ENCODE measurements around the gene SPATS2L.
A peak's percentile ranks its signal among the peaks of the same experiment; 100 is the strongest.

Gene SPATS2L

DNA sequence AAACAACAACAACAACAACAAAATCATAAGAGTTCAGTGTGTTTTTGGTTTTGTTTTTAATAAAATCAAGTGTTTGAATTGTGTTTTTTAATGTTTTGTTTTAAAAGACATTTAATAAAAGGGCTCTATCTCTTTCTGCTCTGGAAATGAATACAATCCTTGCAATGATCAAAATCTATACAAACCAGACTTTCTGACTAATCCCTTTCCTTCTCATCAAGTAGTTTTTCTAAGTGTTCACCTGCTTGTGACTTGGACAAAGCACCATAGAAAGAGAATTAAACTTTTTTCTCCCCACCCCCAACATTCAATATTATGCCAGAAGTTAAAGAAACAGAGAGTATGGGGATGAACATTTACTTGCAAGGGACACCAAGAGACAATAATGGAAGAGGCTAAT lies 142.0 kb downstream of the SPATS2L start:
- no peak for DNase-seq

DNA sequence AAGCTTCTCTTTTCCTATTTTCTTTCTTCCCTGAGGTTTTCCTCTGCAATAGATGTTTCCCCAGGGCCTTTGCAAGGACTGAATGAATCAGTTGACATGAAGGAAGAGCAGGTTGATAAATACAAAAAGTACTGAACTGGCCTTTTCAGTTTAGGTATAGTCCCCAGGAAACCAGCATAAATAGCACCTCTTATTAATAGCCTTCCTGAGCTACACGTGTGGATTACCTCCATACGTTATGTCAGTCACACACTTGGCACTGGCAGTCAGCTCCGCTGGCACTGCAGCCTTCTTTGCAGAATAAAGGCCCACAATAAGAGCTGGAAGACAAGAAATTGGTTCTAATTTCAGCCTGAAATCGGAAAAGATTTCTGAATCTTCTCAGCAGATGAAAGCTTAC lies 142.7 kb downstream of the SPATS2L start:
- no peak for DNase-seq

DNA sequence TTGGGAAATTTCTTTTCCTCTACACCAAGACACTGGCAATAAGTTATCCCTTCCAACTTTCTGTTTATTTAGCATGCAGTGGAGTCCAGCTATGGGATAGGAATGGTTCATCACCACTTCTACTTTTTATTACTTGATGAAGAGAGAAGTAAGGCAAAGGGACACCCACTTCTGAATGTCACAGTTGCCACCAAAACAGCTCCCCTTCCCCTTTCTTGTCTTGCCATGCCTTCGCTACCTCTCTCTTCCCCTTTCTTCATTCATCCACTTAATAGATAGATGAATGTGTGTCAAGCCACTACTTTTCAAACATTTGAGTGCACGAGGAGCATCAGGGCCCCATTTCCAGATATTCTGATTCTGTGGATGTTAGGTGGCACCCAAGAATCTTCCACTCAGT lies 143.8 kb downstream of the SPATS2L start:
- no peak for DNase-seq

DNA sequence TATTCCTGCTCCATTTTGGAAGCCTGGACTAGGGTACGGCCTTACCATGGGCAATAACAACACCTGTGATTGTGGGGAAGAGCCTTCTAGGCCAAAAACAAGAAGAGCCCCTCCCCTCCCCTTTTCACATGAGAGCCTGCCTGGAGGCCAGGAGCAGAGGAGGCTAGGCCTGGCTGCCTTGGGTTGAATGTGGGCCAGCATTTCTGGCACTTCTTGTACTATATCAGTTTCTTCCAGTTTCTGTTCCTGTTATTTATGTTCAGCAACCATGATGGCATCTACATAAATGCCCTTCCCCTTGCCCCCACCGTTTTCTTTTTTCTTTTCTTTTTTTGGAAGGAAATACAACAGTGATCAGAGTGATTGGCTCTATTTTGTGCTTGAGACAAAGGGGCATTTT lies 145.0 kb downstream of the SPATS2L start:
- no peak for DNase-seq

DNA sequence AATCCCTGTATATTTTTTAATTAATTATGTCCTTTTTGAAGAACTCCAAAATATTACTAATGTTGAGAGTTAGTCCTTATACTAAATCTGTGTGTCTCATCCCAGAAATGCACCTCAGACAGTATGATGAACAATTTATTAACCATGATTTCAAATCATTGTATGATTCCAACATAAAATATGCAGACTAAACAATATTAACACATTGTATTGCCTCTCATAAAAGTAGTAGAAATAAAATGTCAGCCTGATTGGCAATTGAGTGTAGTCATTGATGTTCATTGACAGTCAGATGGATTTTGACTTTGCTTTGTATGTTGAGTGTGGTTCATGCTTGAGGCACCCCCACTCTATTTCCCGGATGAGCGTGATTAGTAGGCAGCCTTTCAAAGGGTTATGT lies 145.9 kb downstream of the SPATS2L start:
- DNase-seq: no peak

DNA sequence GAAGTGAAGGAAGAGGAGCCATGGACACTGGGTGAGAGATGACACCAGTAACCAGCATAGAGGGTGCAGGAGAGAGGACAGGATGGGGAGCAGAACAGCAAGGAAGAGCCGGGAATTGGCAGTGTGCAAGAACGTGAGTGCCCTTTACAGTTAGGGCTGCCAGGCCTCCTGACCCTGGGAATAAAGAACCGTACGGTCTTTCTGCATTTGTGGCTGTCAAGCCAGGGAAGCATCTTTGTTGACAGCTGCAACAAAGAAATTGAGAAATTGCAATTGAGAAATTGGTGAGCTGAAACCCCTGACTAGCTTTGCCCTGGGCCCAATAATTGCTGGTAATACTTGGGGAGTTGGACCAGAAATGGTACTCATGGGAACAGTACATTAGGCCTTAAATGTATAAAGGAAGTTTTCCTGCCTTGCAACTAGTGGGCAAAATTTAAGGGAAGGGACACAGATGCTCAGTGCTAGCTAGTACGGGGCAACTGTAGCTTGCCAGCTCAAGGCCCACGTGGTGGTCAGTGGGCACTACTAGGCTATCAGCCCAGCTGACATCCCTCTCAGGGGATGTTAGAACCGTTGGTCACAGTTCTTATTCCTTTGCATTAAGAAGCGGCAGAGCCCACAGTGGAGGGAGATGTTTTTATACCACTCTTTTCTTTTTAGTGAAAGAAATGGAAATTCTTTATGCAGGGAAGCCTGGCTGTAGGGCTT lies 146.8 kb downstream of the SPATS2L start:
- DNase-seq: no peak

DNA sequence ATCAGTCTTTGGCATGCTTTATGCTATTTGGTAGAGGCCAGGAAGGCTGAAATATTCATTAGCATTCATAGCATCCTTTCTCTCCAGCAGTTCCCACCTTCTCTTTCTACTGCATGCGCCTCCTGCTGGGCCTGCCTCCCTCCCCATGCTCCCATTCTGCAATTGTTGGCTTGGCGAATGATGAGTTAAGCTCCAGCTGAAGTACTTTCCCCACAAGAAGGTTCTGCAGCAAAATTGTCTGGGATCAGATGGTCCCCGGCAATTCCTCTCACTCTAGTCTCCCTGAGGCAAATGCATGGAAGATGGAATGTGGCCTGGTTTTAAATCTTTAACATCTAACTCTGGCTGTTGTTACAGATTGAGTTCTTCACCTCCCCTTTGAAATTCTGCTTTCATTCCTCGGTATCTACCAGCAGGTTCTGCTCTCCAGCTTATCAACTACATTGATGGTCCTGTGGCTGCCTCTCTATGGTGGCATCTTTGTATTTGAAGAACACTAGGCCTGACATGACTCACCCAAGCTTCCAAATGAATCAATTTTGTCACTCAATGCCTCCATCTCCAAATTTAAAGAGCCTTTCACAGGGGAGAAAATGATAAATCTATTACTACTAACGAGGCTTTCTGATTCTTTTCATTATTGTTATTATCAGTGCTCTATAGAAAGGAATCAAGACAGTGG lies 147.5 kb downstream of the SPATS2L start:
- no peak for DNase-seq

DNA sequence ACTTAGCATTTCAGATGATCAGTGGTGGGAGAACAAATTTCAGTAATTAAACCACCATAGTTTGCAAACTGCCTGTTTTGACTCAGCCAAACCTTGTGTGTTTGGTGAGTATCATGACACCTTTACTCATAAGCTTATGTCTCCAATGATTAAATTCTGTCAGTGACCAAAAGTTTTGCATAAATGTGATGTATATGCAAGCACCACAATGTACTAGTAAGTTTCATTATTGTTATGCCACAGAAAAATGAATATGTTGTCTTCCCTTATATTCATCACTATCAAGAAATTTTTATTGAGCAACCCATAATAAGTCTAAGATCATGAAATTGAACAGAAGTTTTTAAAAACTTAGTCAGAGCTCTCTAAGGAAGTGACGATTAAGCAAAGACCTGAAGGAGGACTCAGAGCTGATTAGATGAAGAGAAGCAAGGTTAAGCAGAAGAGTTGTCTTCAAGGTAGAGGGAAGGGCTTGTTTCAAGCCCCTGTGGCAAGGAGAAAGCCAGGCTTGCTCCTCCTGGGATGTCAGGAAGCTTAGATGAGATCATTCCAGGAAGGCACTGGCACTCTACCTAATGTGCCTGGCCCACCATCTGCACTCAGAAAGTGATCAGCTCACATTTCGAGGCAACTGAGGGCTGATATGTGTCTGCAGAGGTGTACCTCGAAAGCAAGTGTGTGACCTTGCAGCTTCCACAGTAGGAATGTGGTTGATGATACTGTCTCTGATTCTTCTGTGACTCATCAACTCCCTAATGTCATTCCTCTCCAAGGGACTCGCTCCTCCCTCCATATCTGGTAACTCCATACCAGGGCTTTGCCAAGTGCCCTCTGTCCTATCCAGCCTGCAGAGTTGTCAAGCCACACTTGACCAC lies 148.7 kb downstream of the SPATS2L start:
- DNase-seq: no peak

DNA sequence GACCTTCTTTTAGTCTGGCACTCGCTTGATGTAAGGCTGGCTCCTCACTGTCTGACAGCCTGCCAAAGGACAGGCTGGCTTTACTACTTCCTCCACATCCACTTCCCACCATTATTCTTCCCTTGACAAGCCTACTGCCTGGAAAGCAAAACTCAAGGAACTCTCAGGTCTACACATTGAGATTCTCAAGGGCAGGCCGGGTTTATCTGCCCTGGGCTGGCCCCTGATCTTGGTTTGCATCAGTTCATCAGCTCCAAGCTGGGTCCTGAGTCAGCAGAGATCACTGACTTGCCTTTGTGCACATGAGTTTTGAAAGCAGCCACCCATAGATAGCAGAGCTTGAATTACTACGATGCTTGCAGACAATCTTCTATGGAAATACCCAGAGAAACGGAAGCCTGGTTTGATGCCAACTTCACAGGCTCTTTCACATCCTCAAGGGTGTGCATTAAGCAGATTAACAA lies 149.5 kb downstream of the SPATS2L start:
- no peak for DNase-seq

DNA sequence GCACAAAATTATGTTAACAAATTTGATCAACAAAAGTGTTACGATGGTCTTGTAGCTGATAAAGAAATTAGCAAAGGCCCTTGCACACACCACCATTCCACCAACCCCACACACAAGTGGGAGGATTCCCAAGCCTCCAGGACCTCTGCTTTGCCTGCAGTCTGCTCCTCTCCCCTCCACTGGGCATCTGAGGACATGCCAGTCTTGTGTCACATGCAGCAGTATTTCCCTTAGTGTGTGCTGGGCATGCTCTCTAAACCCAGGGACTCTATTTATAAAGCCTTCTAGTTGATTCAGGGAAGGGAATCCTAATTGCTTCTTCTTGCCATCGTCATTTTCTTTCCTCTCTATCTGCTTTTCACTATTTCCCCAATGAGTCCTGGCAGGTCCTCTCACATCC lies 150.1 kb downstream of the SPATS2L start:
- no peak for DNase-seq

DNA sequence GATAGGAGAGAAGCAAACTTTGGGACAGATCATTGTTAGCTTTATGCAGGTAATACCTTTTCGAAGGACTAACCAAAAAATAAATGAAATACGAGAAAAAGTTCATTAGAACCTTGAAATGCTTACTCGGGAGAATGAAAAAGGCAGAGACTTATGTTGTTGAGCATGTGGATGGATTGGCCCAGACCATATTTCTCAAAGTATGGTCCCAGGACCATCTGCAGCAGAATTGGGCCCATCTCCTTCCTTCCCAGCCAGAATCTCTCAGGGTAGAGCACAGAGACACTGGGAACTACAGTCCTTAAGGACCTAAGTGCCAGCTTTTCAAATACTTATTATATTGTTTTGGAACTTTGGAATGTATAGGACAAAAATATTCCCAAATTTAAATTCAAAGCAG lies 152.6 kb downstream of the SPATS2L start:
- DNase-seq: no peak

DNA sequence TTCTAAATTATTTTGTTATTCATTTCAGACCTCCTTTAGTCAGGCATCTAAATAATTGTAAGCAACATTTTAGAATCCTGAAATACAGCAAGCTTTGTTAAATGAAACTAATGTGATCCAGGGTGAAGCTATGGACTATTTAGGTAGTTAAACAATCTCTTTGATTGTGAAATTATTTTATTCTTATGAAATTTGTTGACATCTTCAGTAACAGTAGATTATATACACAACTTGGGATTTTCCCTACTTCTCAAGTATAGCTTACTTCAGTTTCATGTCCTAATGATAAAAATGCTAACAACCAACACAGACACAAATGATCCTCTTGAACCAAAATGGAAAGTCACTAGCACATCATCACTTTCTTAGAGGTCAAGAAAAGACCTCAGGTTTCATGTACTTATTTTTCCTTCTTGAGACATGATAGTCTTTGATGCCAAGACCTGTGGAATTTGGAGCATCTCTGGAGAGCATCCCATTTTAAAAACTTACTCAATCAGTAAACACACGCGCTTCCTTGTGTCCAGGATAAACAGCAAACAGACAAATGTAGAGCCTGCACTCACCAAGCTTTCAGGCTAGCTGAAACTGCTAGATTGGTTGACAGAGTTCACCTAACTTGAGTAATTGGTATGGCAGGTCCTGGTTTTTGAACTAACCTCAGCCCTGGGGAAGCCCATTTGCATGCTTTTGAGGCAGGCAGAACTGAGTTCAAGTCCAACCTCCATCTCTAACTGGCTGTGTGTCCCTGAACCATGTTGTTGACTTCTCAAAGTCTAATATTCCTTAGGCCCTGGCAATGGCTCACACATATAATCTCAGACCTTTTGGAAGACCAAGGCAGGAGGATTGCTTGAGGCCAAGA lies 155.6 kb downstream of the SPATS2L start:
- no peak for DNase-seq

DNA sequence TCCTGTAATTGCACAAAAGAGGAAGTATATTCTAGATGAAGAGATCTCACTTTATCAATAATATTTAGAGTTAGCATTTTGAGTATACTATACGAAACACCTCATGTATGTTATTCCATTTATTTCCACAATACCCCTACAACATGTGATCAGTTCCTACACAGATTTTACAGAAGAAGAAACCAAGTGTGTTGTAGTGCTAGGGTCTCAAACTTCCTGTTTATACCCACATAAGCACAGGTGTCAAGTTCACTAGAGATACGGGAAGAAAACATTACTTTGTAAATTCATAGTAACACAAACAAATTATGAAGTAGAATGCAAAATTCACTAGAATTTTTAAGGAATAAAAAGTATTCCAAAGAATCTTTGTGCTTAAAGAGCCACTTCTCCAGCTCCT lies 157.0 kb downstream of the SPATS2L start:
- no peak for DNase-seq

DNA sequence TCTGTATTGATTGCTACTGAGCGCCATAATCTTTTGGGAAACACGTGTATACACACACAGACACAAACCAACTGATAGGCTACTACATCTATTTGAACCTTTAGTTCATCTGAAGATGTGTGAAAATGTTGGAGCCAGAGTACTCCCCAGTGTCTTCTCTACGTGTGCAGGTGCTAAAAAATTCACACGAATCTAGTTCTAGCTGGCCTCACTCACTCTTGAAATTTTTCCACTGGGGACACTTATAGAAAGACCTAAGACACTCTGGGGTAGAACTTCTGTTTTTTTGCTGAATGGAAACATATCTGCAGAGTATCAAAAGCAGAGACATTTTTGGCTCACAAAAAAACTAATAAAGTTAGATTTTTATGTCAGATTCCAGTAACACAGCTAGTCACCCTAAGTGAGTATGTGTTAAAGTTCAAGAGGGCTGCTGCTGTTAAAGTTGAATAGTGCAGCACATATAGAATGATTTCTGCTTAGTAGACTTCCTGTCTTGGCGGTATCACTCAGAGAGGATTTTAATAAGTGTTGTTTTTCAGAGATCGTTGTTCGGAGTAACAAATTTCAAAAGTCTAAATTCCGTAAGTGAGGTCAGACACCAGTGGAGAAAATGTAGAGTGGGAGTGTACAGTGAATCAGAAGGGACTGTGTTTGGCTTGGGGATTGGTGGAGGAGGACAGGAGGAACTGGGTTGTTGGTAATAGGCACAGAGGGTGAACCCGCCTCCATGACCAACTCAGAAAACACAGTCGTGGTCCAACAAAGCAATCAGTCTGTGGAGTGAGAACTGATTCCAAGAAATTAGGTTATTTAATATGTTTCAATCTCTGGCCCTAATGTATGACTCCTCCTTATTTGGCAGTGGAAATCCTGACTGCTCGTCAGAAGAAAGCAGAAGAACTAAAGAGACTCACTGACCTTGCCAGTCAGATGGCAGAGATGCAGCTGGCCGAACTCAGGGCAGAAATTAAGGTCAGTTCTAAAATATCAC lies 160.2 kb downstream of the SPATS2L start:
- DNase-seq: peak in 1 of 4 experiments; percentile 1

DNA sequence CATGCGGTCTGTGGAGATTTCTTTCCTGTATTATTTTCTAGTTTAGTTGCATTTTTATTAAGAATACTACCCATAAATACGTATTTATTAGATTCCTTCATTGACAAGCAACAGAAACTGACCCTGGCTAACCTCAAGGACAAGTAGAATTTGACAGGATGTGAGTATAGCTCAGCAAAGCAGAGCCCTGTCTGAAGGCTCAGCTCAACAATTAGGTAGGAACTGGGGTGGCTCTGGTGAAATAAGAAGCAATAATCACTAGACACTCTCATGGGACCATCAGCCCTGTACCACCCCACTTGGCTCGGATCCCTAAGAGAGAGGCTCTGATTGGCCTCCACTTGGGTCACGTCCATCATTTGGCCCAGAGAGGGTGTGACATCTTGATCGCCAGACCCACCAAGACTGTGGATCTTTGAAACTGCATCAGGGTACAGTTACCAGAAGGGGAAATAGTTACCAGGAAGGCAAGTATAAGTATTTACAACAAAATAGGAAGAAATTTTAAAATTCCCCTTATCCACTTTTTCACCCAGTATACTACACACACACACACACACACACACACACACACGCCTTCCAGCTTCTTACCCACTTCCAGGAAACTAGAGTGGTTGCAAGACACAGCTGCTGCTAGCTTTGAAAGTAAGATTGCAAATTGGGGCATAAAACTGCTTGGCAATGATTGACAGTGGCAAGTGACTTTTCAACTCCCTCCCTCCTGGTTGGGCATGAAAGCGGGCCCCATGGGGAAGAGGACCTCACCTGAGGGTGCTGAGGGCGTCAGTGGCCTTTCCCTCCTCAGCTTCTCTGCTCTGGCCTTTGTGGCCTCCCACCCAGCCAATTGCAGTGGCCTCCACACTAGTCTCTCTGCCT lies 161.6 kb downstream of the SPATS2L start:
- DNase-seq: peak in 2 of 4 experiments; percentile 13 to 15

DNA sequence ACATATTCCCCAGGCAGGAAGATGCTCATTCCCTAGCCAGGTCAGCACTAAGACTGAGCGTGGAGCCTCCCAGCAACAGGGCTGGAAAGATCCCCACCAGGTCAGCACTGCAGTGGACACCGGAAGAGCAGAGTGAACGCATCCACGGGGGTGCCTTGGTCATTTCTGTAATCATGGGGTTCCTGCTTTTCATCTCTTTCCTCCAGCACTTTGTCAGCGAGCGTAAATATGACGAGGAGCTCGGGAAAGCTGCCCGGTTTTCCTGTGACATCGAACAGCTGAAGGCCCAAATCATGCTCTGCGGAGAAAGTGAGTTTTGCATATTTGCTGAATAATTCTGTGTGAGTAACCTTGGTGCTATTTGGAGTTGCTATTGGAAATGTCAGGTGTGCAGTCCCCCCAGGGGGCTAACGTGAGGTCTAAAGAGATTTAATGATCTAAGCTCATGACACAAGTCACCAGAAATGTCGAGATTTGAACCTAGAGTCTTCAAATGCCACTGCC lies 163.3 kb downstream of the SPATS2L start:
- no peak for DNase-seq

DNA sequence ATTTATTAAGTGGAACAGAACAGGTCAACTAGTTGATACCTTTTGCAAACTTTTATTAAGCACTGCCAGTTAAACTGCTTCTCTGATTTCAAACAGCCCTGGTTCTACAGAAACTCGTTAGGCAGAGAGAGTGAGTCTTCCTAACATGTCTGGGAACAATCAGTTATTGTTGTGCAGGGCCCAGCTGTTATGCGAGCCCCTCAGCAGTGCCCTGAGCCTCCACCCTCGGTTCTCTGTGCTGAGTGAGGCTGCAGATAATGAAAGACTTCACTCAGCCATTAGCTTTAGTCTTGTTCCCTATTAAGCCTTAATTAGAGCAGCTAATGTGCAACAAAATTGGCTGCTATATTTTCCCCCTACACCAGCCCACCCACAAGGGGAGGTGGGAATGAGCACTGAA lies 163.7 kb downstream of the SPATS2L start:
- no peak for DNase-seq

DNA sequence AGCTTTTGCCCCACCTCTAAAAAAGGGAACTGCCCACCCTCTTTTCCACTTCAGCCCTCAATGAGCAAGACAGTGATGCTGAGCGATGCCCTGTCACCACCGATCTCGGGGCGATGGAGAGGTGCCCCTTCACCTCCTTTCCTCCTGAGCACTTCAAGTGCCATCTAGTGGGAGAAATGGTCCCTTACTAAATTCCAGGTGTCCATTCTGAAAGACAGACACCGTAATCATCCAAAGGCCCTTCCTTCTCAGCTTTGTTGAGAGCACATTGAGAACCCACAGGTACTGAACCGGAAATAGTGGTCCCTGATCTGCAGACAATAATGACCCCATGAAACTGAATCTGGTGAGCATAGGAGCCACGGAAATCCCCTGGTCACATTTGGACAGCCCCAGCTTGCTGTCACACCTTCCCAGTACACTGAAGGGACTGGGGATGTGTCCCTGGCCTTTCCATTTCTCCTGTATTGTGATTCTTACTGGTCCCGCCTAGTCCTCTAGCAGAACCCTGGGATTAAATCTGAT lies 164.9 kb downstream of the SPATS2L start:
- peak in 1 of 4 experiments; percentile 17 for DNase-seq

DNA sequence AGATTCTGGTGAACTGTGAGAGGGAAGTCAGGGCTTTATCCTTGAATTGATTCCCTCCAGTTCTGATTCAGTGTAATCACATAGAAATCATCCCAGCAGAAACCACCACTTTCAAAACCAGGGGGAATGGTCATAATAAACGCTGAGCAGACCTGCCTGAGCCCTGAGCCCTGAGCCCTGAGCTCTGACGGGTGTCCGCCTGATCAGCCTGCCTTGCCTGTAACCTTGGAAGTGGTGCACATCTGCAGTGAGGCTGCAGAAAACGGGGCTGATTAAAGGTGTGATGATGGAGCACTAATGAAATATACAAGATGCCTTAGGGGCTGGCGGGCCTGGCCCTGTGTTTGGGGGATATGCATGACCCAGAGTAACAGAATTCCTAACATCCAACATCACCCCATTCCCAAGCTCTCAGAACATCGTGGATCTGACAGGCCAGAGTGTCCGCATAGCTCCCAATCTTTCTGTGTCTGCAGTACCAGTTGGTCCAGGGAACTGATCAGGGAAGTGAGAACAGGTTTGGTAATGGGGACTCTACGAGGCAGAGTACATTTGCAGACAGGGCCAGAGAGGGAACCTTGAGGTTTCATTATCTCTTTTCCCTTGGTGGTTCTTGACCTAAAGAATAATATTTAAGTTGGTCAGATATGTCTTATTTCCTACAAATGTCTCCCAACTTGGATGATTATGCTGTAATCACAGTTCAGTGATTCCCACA lies 165.6 kb downstream of the SPATS2L start:
- DNase-seq: no peak

Data from activated naive CD4-positive, alpha-beta T cell (primary cell).